ENCODE data around the gene NEU3. TPM values are rescaled to one million over a fixed set of nuclear protein-coding genes. Genes with fewer than 3 reads are reported as not detected.

Gene NEU3
- total RNA-seq, 1 experiment from 2014 or later: 16.4 TPM

- TF ChIP-seq ZNF532 (CRISPR knock-in tag; IDR thresholded peaks at IDR 0.05; ENCODE audit: borderline replicate concordance): no peak
Measured at GRCh38 chr11:74949753-74950137, 39.0 kb upstream of the NEU3 start (continued).

GRCh38 chr11:74950374-74950969 is 38.3 kb upstream of the NEU3 start:
- Mint-ChIP-seq H3K4me1 (peaks cover 17% of the 10 kb centered on the region), H3K9me3 (no peaks in the 10 kb centered on the region), H3K27me3 (ENCODE audit: low read depth) (no peaks in the 10 kb centered on the region), H3K36me3 (peaks cover 11% of the 10 kb centered on the region; the same call in 1 of the 2 replicates), H3K27ac (peak overlapping the region; percentile 98; the same call in 1 of the 2 replicates), H3K4me3 (peak overlapping the region; percentile 99)
- CTCF ChIA-PET: interaction anchor here (1.6 kb wide), 1 partner anchor 21 kb away, joined by 7 read pairs; no protein-coding TSS in a partner anchor
- POLR2A ChIA-PET: interaction anchor here (2.0 kb wide), 1 partner anchor 39 kb away, joined by 8 read pairs; the partner anchor contains the start of gene NEU3
- no peak for DNase-seq (ENCODE audit: low spot score)
- ATAC-seq: no peak
- no peak for TF ChIP-seq ZNF532 (CRISPR knock-in tag; IDR thresholded peaks at IDR 0.05; ENCODE audit: borderline replicate concordance)
- TF ChIP-seq NR1H2 (CRISPR knock-in tag; IDR thresholded peaks at IDR 0.05): no peak
- TF ChIP-seq ZNF121 (CRISPR knock-in tag; IDR thresholded peaks at IDR 0.05): 0 out of 2 replicates have a peak, but pooled peaks have one; percentile 76
- TF ChIP-seq NFYB (CRISPR knock-in tag; conservative IDR thresholded peaks at IDR 0.05; ENCODE audit: low read depth): no peak
- TF ChIP-seq GTF2I (CRISPR knock-in tag; conservative IDR thresholded peaks at IDR 0.05): no peak
- no peak for TF ChIP-seq ZNF423 (CRISPR knock-in tag; IDR thresholded peaks at IDR 0.05)

DNA sequence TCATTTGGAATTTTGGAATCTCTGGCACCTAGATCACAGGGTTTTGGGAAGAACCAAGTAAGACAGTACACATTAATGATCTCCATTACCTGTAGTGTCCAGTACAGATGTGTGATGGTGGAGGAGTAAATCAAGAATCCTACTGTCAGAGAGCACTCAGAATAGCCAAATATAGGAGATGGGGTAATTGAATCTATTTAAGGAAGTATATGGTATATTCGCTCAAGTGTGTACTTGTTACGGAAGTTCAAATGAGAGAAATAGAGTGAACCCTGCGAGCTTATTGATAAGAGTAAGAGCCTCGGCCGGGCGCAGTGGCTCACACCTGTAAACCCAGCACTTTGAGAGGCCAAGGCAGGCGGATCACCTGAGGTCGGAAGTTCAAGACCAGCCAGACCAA is 37.5 kb upstream of the NEU3 start:
- peak overlapping the region; percentile 13; the same call in 1 of the 2 replicates for H3K27ac Mint-ChIP-seq
- TF ChIP-seq SP1 (CRISPR knock-in tag; conservative IDR thresholded peaks at IDR 0.05): no peak
- TF ChIP-seq TCF7 (CRISPR knock-in tag; IDR thresholded peaks at IDR 0.05; ENCODE audit: low read depth): no peak
- TF ChIP-seq, protein P1, sequence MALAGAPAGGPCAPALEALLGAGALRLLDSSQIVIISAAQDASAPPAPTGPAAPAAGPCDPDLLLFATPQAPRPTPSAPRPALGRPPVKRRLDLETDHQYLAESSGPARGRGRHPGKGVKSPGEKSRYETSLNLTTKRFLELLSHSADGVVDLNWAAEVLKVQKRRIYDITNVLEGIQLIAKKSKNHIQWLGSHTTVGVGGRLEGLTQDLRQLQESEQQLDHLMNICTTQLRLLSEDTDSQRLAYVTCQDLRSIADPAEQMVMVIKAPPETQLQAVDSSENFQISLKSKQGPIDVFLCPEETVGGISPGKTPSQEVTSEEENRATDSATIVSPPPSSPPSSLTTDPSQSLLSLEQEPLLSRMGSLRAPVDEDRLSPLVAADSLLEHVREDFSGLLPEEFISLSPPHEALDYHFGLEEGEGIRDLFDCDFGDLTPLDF (CRISPR knock-in tag; IDR thresholded peaks at IDR 0.05): no peak
- TF ChIP-seq ATF6 (CRISPR knock-in tag; IDR thresholded peaks at IDR 0.05): no peak
- no peak for TF ChIP-seq USF2 (CRISPR knock-in tag; IDR thresholded peaks at IDR 0.05)
- TF ChIP-seq FOXK1 (CRISPR knock-in tag; IDR thresholded peaks at IDR 0.05): no peak
- ChIA-PET POLR2A (no interaction called here), CTCF (no interaction called here)
- peaks cover 17% of the 10 kb centered on the region for H3K4me1 Mint-ChIP-seq
- no peaks in the 10 kb centered on the region for H3K27me3 Mint-ChIP-seq (ENCODE audit: low read depth)
- H3K36me3 Mint-ChIP-seq: peaks cover 11% of the 10 kb centered on the region; the same call in 1 of the 2 replicates
- peak overlapping the region; percentile 99; the same call in 1 of the 2 replicates for H3K4me3 Mint-ChIP-seq
- ATAC-seq (no peak), DNase-seq (ENCODE audit: low spot score) (no peak)
- no peaks in the 10 kb centered on the region for H3K9me3 Mint-ChIP-seq

All from WTC11 (cell line).